HAP-1 (cell line): ENCODE results near the gene CELSR2.

Experiments
- DNase-seq, 2 experiments: peaks; one replicate each; pipeline ENCODE4 v3.0.0-alpha.2; 2016 to 2020; ENCODE audit warnings: low spot score in 2 of 2
- H3K27me3 ChIP-seq: fragments of 250-450 bp; sonication (Bioruptor Pico); 2 replicates; pipeline ENCODE4 v1.5.1; 2020; ENCODE audit warnings: low read depth, mild to moderate bottlenecking, moderate library complexity
- H3K36me3 ChIP-seq: fragments of 250-450 bp; sonication (Bioruptor Pico); replicated peaks from 2 replicates; pipeline ENCODE4 v1.5.1; 2020; ENCODE audit warnings: mild to moderate bottlenecking
- H3K4me1 ChIP-seq: fragments of 250-450 bp; sonication (Bioruptor Pico); 2 replicates; pipeline ENCODE4 v1.5.1; 2020; ENCODE audit warnings: mild to moderate bottlenecking
- H3K4me3 ChIP-seq: fragments of 250-450 bp; sonication (Bioruptor Pico); 2 replicates; pipeline ENCODE4 v1.5.1; 2020; ENCODE audit warnings: mild to moderate bottlenecking, moderate library complexity
- H3K9me3 ChIP-seq: fragments of 250-450 bp; sonication (Bioruptor Pico); 2 replicates; pipeline ENCODE4 v1.5.1; 2020; ENCODE audit warnings: mild to moderate bottlenecking, moderate library complexity
- in situ Hi-C: fragments of 300-500 bp; cut with MboI; formaldehyde crosslinking; loops from 3 replicates; pipeline ENCODE4 v1.14.3; 2020; ENCODE audit warnings: low sequenced_read_pairs, inconsistent platforms, mixed read lengths

CELSR2 gene

DNA sequence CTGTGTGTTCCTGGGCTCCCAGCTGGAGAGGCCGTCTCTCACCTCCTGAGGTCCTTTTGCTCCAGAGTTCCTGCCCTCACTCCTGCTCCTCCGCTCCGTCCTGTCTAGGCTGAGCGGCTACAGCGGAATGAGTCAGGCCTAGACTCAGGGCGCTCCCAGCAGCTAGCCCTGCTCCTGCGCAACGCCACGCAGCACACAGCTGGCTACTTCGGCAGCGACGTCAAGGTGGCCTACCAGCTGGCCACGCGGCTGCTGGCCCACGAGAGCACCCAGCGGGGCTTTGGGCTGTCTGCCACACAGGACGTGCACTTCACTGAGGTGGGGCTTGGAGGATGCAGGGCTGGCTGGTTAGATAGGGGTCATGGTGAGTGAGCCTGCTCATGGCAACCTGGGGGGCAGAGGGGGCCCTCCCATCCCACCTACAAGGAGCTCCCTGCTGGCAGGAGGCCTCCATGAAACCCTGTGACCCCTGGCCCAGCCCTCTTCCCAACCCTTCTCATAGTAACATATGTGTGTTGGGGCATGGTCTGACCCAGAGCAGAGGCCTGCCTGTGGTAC is 18.5 kb downstream of the CELSR2 start:
- no peak for DNase-seq
- in situ Hi-C loops = loop anchor here (5.0 to 10.0 kb wide), 2 partner anchors 134 to 267 kb away; partner anchors contain the start of gene GPR61
- Histone ChIP-seq H3K4me3 (no peak overlapping the region), H3K27me3 (no peaks in the 10 kb centered on the region), H3K4me1 (no peaks in the 10 kb centered on the region), H3K9me3 (no peaks in the 10 kb centered on the region), H3K36me3 (peaks cover 30% of the 10 kb centered on the region)

GRCh38 chr1:109268431-109269211 is 19.3 kb downstream of the CELSR2 start:
- H3K9me3 ChIP-seq = no peaks in the 10 kb centered on the region
- DNase-seq = peak in 1 of 2 experiments; percentile 0
- H3K27me3 ChIP-seq = no peaks in the 10 kb centered on the region
- no peaks in the 10 kb centered on the region for H3K4me1 ChIP-seq
- peaks cover 33% of the 10 kb centered on the region for H3K36me3 ChIP-seq
- in situ Hi-C loops = loop anchor here (5.0 to 10.0 kb wide), 2 partner anchors 134 to 266 kb away; partner anchors contain the start of gene GPR61
- H3K4me3 ChIP-seq = no peak overlapping the region

GRCh38 chr1:109269212-109269980 is 20.1 kb downstream of the CELSR2 start:
- Histone ChIP-seq H3K4me3 (no peak overlapping the region), H3K4me1 (no peaks in the 10 kb centered on the region), H3K36me3 (peaks cover 33% of the 10 kb centered on the region), H3K9me3 (no peaks in the 10 kb centered on the region), H3K27me3 (no peaks in the 10 kb centered on the region)
- DNase-seq = no peak
- in situ Hi-C loops = loop anchor here (5.0 to 10.0 kb wide), 2 partner anchors 133 to 265 kb away; partner anchors contain the start of gene GPR61

- Histone ChIP-seq H3K4me3 (no peak overlapping the region), H3K9me3 (no peaks in the 10 kb centered on the region), H3K27me3 (no peaks in the 10 kb centered on the region), H3K4me1 (no peaks in the 10 kb centered on the region), H3K36me3 (peaks cover 26% of the 10 kb centered on the region)
- DNase-seq = no peak
- in situ Hi-C loops = loop anchor here (5.0 to 10.0 kb wide), 2 partner anchors 132 to 265 kb away; partner anchors contain the start of gene GPR61
Observed at GRCh38 chr1:109269981-109270622, 20.8 kb downstream of the CELSR2 start.

DNA sequence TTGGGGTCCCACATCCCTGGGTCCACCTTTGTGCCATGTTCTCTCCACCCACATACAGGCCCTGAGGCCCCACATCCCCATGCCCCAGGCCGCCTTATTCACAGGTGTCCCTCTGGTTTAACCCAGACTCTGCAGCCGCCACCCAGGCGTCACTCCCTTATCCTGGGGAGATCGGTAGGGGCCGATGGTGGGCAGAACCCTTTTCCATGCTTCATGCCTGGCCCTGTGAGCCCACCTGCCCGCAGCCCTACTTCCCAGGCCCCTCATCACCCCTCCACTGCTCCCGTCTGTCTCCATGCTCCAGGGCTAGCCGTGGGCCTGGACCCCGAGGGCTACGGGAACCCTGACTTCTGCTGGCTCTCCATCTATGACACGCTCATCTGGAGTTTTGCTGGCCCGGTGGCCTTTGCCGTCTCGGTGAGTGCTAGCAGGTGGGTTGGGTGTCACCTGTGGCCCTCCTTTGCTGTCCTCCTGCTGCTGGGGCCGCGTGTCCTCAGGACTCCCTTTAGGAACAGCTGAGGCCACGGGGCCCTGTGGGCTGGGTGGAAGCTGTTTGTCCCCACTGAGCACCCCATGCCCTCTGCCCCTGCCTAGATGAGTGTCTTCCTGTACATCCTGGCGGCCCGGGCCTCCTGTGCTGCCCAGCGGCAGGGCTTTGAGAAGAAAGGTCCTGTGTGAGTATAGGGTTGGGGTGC is 21.4 kb downstream of the CELSR2 start:
- H3K4me1 ChIP-seq = no peaks in the 10 kb centered on the region
- H3K27me3 ChIP-seq = no peaks in the 10 kb centered on the region
- no peaks in the 10 kb centered on the region for H3K9me3 ChIP-seq
- peaks cover 26% of the 10 kb centered on the region for H3K36me3 ChIP-seq
- H3K4me3 ChIP-seq = no peak overlapping the region
- in situ Hi-C loops = no loop called here
- no peak for DNase-seq

DNA sequence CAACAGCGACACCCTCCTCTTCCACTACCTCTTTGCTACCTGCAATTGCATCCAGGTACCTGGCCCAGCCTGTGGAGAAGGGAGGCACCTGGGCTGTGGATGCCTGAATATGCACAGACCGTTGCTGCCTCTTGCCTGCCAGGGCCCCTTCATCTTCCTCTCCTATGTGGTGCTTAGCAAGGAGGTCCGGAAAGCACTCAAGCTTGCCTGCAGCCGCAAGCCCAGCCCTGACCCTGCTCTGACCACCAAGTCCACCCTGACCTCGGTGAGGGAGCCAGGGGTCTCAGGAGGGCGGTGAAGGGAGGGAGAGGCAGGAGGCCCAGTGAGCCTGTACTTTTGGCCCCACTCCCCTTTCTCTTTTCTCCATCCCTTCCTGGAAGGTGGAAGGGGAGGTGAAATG is 22.1 kb downstream of the CELSR2 start:
- in situ Hi-C loops = no loop called here
- Histone ChIP-seq H3K9me3 (no peaks in the 10 kb centered on the region), H3K4me1 (no peaks in the 10 kb centered on the region), H3K36me3 (peaks cover 26% of the 10 kb centered on the region), H3K27me3 (no peaks in the 10 kb centered on the region), H3K4me3 (no peak overlapping the region)
- no peak for DNase-seq

GRCh38 chr1:109272021-109272799 is 22.9 kb downstream of the CELSR2 start:
- Histone ChIP-seq H3K4me1 (peaks cover 1% of the 10 kb centered on the region; the same call in 1 of the 2 replicates), H3K9me3 (no peaks in the 10 kb centered on the region), H3K4me3 (no peak overlapping the region), H3K36me3 (peaks cover 26% of the 10 kb centered on the region), H3K27me3 (no peaks in the 10 kb centered on the region)
- in situ Hi-C loops = no loop called here
- no peak for DNase-seq

DNA sequence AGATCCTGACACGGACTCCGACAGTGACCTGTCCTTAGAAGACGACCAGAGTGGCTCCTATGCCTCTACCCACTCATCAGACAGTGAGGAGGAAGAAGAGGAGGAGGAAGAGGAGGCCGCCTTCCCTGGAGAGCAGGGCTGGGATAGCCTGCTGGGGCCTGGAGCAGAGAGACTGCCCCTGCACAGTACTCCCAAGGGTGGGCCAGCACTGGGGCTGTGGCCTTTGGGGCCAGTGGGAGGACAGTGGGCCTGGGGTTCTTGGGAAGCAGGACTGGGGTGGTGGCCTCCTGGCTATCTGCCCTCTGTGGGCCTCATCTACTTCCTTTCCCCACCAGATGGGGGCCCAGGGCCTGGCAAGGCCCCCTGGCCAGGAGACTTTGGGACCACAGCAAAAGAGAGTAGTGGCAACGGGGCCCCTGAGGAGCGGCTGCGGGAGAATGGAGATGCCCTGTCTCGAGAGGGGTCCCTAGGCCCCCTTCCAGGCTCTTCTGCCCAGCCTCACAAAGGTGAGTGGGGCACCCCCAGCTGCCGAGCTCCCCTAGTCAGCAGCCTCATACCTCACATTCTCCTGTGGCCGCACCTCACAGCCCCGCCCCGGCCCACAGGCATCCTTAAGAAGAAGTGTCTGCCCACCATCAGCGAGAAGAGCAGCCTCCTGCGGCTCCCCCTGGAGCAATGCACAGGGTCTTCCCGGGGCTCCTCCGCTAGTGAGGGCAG is 23.6 kb downstream of the CELSR2 start:
- H3K4me3 ChIP-seq = no peak overlapping the region
- no peaks in the 10 kb centered on the region for H3K27me3 ChIP-seq
- H3K4me1 ChIP-seq = peaks cover 2% of the 10 kb centered on the region; the same call in 1 of the 2 replicates
- DNase-seq = no peak
- H3K36me3 ChIP-seq = peaks cover 26% of the 10 kb centered on the region
- in situ Hi-C loops = no loop called here
- H3K9me3 ChIP-seq = no peaks in the 10 kb centered on the region

GRCh38 chr1:109273570-109274288 is 24.4 kb downstream of the CELSR2 start:
- Histone ChIP-seq H3K36me3 (peaks cover 32% of the 10 kb centered on the region), H3K4me3 (no peak overlapping the region), H3K4me1 (peaks cover 2% of the 10 kb centered on the region; the same call in 1 of the 2 replicates), H3K9me3 (no peaks in the 10 kb centered on the region), H3K27me3 (no peaks in the 10 kb centered on the region)
- in situ Hi-C loops = no loop called here
- DNase-seq = no peak

- H3K27me3 ChIP-seq = no peaks in the 10 kb centered on the region
- in situ Hi-C loops = no loop called here
- H3K4me1 ChIP-seq = peaks cover 2% of the 10 kb centered on the region; the same call in 1 of the 2 replicates
- H3K36me3 ChIP-seq = peaks cover 32% of the 10 kb centered on the region
- no peak for DNase-seq
- no peaks in the 10 kb centered on the region for H3K9me3 ChIP-seq
- H3K4me3 ChIP-seq = no peak overlapping the region
Observed at GRCh38 chr1:109274533-109275476, 25.5 kb downstream of the CELSR2 start.
